Measurements from ENCODE around the gene CFAP161. TPM values are rescaled to one million over a fixed set of nuclear protein-coding genes. Genes with fewer than 3 reads are reported as not detected.

Gene CFAP161, protein sequence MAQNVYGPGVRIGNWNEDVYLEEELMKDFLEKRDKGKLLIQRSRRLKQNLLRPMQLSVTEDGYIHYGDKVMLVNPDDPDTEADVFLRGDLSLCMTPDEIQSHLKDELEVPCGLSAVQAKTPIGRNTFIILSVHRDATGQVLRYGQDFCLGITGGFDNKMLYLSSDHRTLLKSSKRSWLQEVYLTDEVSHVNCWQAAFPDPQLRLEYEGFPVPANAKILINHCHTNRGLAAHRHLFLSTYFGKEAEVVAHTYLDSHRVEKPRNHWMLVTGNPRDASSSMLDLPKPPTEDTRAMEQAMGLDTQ
- 0.58 TPM for total RNA-seq
- polyA plus RNA-seq (ENCODE audit: insufficient read depth in 1 of 8, insufficient read length in 8 of 8, low replicate concordance in 1 of 8), result under 1 TPM in 7 of 8 donors, not detected in 1; 0.33 to 0.62 (median 0.53) TPM
- long read RNA-seq, donor 1, result 0 reads
- long read RNA-seq, donor 2, result 0 reads
- long read RNA-seq, donor 3, result 0 reads
- long read RNA-seq, donor 4, result 0 reads
- long read RNA-seq, donor 5, result 0 reads
- long read RNA-seq, donor 6, result 0 reads
- long read RNA-seq, donor 7, result 0 reads
- long read RNA-seq, donor 8, result 0 reads
- long read RNA-seq, donor 9, result 0 reads
- long read RNA-seq, donor 10, result 0 reads
- long read RNA-seq, donor 11, result 0 reads

DNA sequence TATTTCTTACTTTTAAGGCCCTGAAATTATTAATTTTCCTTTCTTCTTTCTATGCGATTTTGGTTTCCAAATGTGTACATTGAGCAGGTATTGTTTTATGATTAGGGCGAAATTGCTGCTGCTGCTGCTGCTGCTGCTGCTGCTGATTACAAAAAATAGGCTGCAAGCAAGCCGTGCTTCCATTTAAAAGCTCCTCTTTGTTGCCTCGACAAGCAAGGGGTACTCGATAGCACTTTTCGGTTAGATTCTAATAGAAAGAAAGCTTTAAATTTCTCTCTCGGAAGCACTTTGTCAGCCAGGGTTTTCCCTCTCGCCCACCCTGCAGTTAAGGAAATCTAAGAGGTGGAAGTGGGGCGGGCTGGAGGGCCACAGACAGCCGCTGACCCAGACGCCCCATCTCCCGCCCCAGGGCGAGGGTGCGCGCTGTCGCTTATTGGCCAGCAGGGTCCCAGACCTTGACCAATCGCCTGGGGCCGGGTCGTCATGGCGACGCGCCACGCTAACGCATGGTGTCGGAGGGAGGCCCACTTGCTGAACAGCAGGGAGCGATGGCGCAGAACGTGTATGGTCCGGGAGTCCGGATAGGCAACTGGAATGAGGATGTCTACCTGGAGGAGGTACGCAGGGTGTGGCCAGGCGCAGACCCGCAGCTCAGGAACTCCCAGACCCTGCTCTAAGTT lies at the start of gene CFAP161:
TSS of gene CFAP161 (plus strand) at position 489 of the 680 bp plus-strand sequence. CDS start at position 549, 60 bp downstream.
- Histone ChIP-seq H3K27me3 (ENCODE audit: control insufficient read depth, insufficient read depth, low read length) (peaks cover 16% of the 10 kb centered on the region), H3K36me3 (ENCODE audit: control insufficient read depth, insufficient read depth, low read length) (no peaks in the 10 kb centered on the region)
- 1% methylated on average over 27 of the region's 33 CpGs for WGBS (ENCODE audit: insufficient coverage)

GRCh38 chr15:81084716-81085115 lies 49.4 kb upstream of the CFAP161 start:
- 75% methylated on average over 2 of the region's 4 CpGs for whole genome bisulfite sequencing (ENCODE audit: insufficient coverage)
- no peaks in the 10 kb centered on the region for H3K9me3 ChIP-seq (replicated peaks; ENCODE audit: control insufficient read depth, low read depth, low read length)
- no peak overlapping the region for H3K27ac ChIP-seq (ENCODE audit: low read length)
- DNase-seq, result no peak
- peaks cover 11% of the 10 kb centered on the region for H3K4me1 ChIP-seq (ENCODE audit: control insufficient read depth, insufficient read depth, low read length)
- H3K36me3 ChIP-seq (ENCODE audit: control insufficient read depth, insufficient read depth, low read length), result no peaks in the 10 kb centered on the region
- H3K4me3 ChIP-seq (ENCODE audit: low read length), result no peak overlapping the region
- no peaks in the 10 kb centered on the region for H3K27me3 ChIP-seq (ENCODE audit: control insufficient read depth, insufficient read depth, low read length)

More for the DNA sequence above, at the start of gene CFAP161:
- peaks cover 6% of the 10 kb centered on the region for H3K4me1 ChIP-seq (ENCODE audit: control insufficient read depth, insufficient read depth, low read length)
- H3K4me3 ChIP-seq (ENCODE audit: low read length), result peak within 1 kb of the TSS; percentile 45
- H3K9me3 ChIP-seq (replicated peaks; ENCODE audit: control insufficient read depth, low read depth, low read length), result no peaks in the 10 kb centered on the region
- peak; percentile 91 for DNase-seq
- no peak within 1 kb of the TSS for H3K27ac ChIP-seq (ENCODE audit: low read length)

- Histone ChIP-seq H3K4me3 (ENCODE audit: low read length) (no peak overlapping the region), H3K9me3 (replicated peaks; ENCODE audit: control insufficient read depth, low read depth, low read length) (no peaks in the 10 kb centered on the region), H3K27ac (ENCODE audit: low read length) (no peak overlapping the region), H3K4me1 (ENCODE audit: control insufficient read depth, insufficient read depth, low read length) (peaks cover 11% of the 10 kb centered on the region), H3K36me3 (ENCODE audit: control insufficient read depth, insufficient read depth, low read length) (no peaks in the 10 kb centered on the region), H3K27me3 (ENCODE audit: control insufficient read depth, insufficient read depth, low read length) (no peaks in the 10 kb centered on the region)
- no peak for DNase-seq
- WGBS (ENCODE audit: insufficient coverage), result no CpG with 5 or more reads among the region's 2 CpGs
Observed at GRCh38 chr15:81085213-81085612, 48.9 kb upstream of the CFAP161 start.

DNA sequence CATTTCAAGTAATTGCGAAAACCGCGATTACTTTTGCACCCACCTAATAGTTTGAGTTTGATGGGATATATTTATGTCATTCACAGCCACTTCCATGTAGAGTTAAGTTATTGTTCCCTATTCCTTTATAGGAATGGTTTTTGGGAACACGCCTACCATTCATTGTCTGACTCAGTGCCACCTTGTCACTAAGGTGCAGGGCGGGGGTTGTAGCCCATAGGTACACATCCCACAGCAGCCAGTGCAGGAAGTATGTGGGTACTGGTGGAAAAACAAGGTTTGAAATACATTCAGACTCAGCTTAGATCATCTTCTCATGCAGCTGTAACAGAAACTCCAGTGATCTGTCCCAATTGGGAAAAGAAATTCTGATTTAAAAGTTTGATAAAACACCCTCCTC lies 48.2 kb upstream of the CFAP161 start:
- WGBS (ENCODE audit: insufficient coverage), result no CpG with 5 or more reads among the region's 5 CpGs
- H3K27ac ChIP-seq (ENCODE audit: low read length), result no peak overlapping the region

DNA sequence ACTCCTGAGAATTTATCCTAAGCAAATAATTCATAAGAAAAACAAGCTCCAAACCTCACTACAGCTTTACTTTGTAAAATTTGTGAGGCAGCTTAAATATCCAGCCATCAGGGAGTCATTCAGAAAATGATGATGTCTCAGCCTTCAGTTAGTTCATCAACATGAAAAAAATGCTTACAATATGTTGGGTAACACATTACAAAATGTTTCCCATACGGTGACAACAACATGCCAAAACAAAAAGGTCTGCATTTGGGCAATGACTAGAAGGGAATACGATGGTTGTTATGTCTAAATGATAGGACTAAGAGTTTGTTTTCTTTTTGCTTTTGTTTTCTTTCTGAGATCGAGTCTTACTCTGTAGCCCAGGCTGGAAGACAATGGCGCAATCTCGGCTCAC lies 47.0 kb upstream of the CFAP161 start:
- WGBS (ENCODE audit: insufficient coverage), result no CpG with 5 or more reads among the region's 5 CpGs
- DNase-seq, result peak; percentile 75
- Histone ChIP-seq H3K27ac (ENCODE audit: low read length) (no peak overlapping the region), H3K36me3 (ENCODE audit: control insufficient read depth, insufficient read depth, low read length) (no peaks in the 10 kb centered on the region), H3K27me3 (ENCODE audit: control insufficient read depth, insufficient read depth, low read length) (no peaks in the 10 kb centered on the region), H3K9me3 (replicated peaks; ENCODE audit: control insufficient read depth, low read depth, low read length) (no peaks in the 10 kb centered on the region), H3K4me3 (ENCODE audit: low read length) (no peak overlapping the region), H3K4me1 (ENCODE audit: control insufficient read depth, insufficient read depth, low read length) (peaks cover 15% of the 10 kb centered on the region)

More for the DNA sequence above, 48.2 kb upstream of the CFAP161 start:
- no peaks in the 10 kb centered on the region for H3K36me3 ChIP-seq (ENCODE audit: control insufficient read depth, insufficient read depth, low read length)
- peaks cover 11% of the 10 kb centered on the region for H3K4me1 ChIP-seq (ENCODE audit: control insufficient read depth, insufficient read depth, low read length)
- no peaks in the 10 kb centered on the region for H3K27me3 ChIP-seq (ENCODE audit: control insufficient read depth, insufficient read depth, low read length)
- H3K9me3 ChIP-seq (replicated peaks; ENCODE audit: control insufficient read depth, low read depth, low read length), result no peaks in the 10 kb centered on the region
- DNase-seq, result no peak
- no peak overlapping the region for H3K4me3 ChIP-seq (ENCODE audit: low read length)

DNA sequence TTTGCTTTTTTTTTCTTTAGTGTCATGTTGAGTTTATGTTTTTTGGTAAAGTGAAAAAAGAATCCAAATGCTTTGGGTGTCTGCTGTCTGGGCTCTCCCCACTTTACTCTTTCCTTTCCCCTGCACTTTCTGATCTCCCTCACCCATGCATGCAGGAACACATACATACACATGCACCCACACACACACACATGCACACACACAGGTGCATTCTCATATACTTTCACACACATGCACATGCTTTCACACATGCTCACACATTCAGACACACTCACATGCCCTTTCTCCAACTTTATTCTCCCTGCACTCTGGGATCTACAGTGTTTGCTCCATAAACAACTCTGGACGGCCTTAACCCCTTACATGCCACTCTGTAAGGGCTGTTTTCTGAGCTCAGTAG lies 46.4 kb upstream of the CFAP161 start:
- Histone ChIP-seq H3K4me1 (ENCODE audit: control insufficient read depth, insufficient read depth, low read length) (peaks cover 21% of the 10 kb centered on the region), H3K4me3 (ENCODE audit: low read length) (no peak overlapping the region), H3K36me3 (ENCODE audit: control insufficient read depth, insufficient read depth, low read length) (no peaks in the 10 kb centered on the region), H3K9me3 (replicated peaks; ENCODE audit: control insufficient read depth, low read depth, low read length) (no peaks in the 10 kb centered on the region), H3K27me3 (ENCODE audit: control insufficient read depth, insufficient read depth, low read length) (no peaks in the 10 kb centered on the region), H3K27ac (ENCODE audit: low read length) (no peak overlapping the region)
- 6% methylated on average over 1 of the region's 1 CpG for WGBS (ENCODE audit: insufficient coverage)
- DNase-seq, result no peak

GRCh38 chr15:81088470-81089013 lies 45.5 kb upstream of the CFAP161 start:
- 25% methylated on average over 2 of the region's 5 CpGs for WGBS (ENCODE audit: insufficient coverage)
- no peaks in the 10 kb centered on the region for H3K9me3 ChIP-seq (replicated peaks; ENCODE audit: control insufficient read depth, low read depth, low read length)
- H3K4me1 ChIP-seq (ENCODE audit: control insufficient read depth, insufficient read depth, low read length), result peaks cover 27% of the 10 kb centered on the region
- H3K36me3 ChIP-seq (ENCODE audit: control insufficient read depth, insufficient read depth, low read length), result no peaks in the 10 kb centered on the region
- peak; percentile 81 for DNase-seq
- no peak overlapping the region for H3K4me3 ChIP-seq (ENCODE audit: low read length)
- no peaks in the 10 kb centered on the region for H3K27me3 ChIP-seq (ENCODE audit: control insufficient read depth, insufficient read depth, low read length)
- H3K27ac ChIP-seq (ENCODE audit: low read length), result no peak overlapping the region

- peaks cover 34% of the 10 kb centered on the region for H3K4me1 ChIP-seq (ENCODE audit: control insufficient read depth, insufficient read depth, low read length)
- H3K27ac ChIP-seq (ENCODE audit: low read length), result peak overlapping the region; percentile 90
- no peak overlapping the region for H3K4me3 ChIP-seq (ENCODE audit: low read length)
- peak; percentile 93 for DNase-seq
- H3K27me3 ChIP-seq (ENCODE audit: control insufficient read depth, insufficient read depth, low read length), result no peaks in the 10 kb centered on the region
- WGBS (ENCODE audit: insufficient coverage), result 8% methylated on average over 2 of the region's 13 CpGs
- no peaks in the 10 kb centered on the region for H3K9me3 ChIP-seq (replicated peaks; ENCODE audit: control insufficient read depth, low read depth, low read length)
- no peaks in the 10 kb centered on the region for H3K36me3 ChIP-seq (ENCODE audit: control insufficient read depth, insufficient read depth, low read length)
Observed at GRCh38 chr15:81091889-81092558, 42.0 kb upstream of the CFAP161 start.

DNA sequence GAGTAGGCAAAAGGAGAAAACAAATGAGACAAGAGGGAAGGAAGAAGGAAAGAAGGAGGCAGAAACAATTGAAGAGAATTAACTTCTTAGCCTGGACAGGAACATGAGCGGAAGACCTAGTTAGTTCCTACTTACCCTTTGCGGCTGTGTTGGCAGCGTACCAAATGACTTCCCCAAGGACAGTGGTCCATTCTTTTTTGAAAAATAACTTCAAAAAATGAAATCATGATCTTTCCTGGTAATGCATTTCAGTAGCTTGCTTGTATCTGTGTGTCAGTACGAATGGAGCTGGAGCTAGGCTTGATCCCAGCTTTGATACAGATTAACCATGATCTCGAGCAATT lies 41.5 kb upstream of the CFAP161 start:
- Histone ChIP-seq H3K4me1 (ENCODE audit: control insufficient read depth, insufficient read depth, low read length) (peaks cover 36% of the 10 kb centered on the region), H3K36me3 (ENCODE audit: control insufficient read depth, insufficient read depth, low read length) (no peaks in the 10 kb centered on the region), H3K9me3 (replicated peaks; ENCODE audit: control insufficient read depth, low read depth, low read length) (no peaks in the 10 kb centered on the region), H3K27me3 (ENCODE audit: control insufficient read depth, insufficient read depth, low read length) (no peaks in the 10 kb centered on the region), H3K27ac (ENCODE audit: low read length) (peak overlapping the region; percentile 90), H3K4me3 (ENCODE audit: low read length) (no peak overlapping the region)
- DNase-seq, result peak; percentile 80
- 7% methylated on average over 3 of the region's 5 CpGs for WGBS (ENCODE audit: insufficient coverage)
